HUES6 (cell line): ENCODE data around the gene SHKBP1.
"Not testable (repeated sequence)": the region's sequence is repeated elsewhere in the genome, so short reads cannot be mapped to it uniquely, and the experiment has no call there.

ENCODE experiments used
- H3K27ac ChIP-seq: 2 replicates; pipeline ENCODE4 v1.7.0; 2013; ENCODE audit warnings: low read depth, mild to moderate bottlenecking, low read length, inconsistent platforms
- H3K27me3 ChIP-seq: 2 replicates; pipeline ENCODE4 v1.6.1; 2013; ENCODE audit warnings: low read length; ENCODE audit not compliant: control insufficient read depth, insufficient read depth
- H3K36me3 ChIP-seq: 2 replicates; pipeline ENCODE4 v1.6.1; 2013; ENCODE audit warnings: low read length; ENCODE audit not compliant: control insufficient read depth, insufficient read depth
- H3K4me1 ChIP-seq: 2 replicates; pipeline ENCODE4 v1.6.1; 2013; ENCODE audit warnings: low read length; ENCODE audit not compliant: control insufficient read depth, insufficient read depth
- H3K4me3 ChIP-seq: 2 replicates; pipeline ENCODE4 v1.5.1; 2013; ENCODE audit warnings: low read depth, low read length
- H3K9ac ChIP-seq: one replicate; pipeline ENCODE4 v1.6.1; 2013; ENCODE audit warnings: mild to moderate bottlenecking, low read length
- H3K9me3 ChIP-seq: 2 replicates; pipeline ENCODE4 v1.6.1; 2013; ENCODE audit warnings: low read depth, low read length; ENCODE audit not compliant: control insufficient read depth, insufficient read depth

Gene SHKBP1

DNA sequence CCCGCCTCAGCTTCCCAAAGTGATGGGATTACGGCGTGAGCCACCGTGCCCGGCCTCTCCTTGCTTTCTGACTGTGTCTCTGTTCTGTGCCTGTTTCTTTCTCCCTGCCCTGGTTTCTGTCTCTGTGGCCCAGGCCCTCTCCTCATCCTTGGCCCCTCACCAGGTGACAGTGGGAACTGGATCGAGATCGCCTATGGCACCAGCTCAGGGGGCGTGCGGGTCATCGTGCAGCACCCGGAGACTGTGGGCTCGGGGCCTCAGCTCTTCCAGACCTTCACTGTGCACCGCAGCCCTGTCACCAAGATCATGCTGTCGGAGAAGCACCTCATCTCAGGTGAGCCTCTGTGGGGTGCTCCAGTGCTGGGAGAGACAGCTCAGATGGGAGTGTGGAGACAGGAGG, 9.9 kb downstream of the SHKBP1 start:
- Histone ChIP-seq H3K27me3 (no peaks in the 10 kb centered on the region), H3K9me3 (no peaks in the 10 kb centered on the region), H3K36me3 (peaks cover 64% of the 10 kb centered on the region), H3K4me1 (no peaks in the 10 kb centered on the region), H3K9ac (no peak overlapping the region), H3K27ac (no peak overlapping the region), H3K4me3 (no peak overlapping the region)

DNA sequence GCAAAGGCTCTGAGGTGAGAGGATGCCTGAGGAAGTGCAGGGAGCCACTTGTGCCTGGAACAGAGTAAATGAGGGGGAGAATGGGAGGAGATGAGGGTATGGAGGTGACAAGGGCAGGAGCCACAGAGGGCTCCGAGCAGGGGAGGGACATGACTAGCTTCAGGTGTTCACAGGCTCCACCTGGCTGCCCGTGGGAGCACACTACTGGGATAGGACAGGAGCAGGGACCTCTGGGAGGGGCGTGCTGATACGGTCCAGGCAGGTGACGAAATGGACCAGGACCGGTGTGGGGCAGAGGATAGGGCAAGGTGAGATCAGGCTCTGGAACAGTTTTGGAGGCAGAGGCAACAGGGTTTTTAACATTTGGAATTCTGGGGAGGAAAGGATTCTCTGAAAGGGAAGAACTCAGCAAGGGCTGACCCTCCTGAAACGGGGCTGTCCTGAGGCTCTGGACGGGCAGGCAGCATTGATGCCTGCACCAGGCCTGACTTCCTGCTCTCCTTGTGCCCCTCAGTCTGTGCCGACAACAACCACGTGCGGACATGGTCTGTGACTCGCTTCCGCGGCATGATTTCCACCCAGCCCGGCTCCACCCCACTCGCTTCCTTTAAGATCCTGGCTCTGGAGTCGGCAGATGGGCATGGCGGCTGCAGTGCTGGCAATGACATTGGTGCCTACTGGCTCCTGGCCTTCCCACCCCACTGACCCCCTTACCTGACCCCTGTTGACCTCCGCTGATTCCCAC, 11.6 kb downstream of the SHKBP1 start:
- peaks cover 50% of the 10 kb centered on the region for H3K36me3 ChIP-seq
- no peak overlapping the region for H3K4me3 ChIP-seq
- H3K4me1 ChIP-seq = peaks cover 3% of the 10 kb centered on the region; the same call in 1 of the 2 replicates
- no peaks in the 10 kb centered on the region for H3K27me3 ChIP-seq
- H3K9me3 ChIP-seq = no peaks in the 10 kb centered on the region
- H3K27ac ChIP-seq = no peak overlapping the region
- H3K9ac ChIP-seq = no peak overlapping the region

DNA sequence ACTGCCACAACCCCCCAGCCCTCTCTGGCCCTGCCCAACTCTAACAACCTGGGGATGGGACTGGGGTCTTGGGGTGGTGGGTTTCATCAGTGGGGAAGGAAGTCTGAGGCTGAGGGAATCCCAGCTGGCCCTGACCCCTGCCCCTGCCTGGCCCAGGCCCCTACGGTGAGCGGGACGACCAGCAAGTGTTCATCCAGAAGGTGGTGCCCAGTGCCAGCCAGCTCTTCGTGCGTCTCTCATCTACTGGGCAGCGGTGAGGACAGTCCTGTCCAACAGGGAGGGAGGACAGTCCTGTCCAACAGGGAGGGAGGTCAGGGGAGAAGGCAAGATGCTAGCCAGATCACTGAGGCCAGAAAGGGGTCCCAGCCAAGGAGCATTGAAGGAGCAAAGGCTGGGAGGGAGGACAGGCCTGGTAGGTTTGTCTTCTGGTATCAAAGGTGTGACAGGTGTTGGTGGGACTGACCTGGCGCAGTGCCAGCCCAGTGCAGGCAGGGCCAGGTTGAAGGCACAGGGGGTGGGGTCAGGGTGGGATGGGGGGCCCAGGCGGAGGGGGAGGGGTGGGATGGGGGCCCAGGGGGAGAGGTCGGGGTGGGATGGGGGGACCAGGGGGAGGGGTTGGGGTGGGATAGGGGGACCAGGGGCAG, 12.4 kb downstream of the SHKBP1 start:
- Histone ChIP-seq H3K9me3 (no peaks in the 10 kb centered on the region), H3K9ac (no peak overlapping the region), H3K4me1 (peaks cover 3% of the 10 kb centered on the region; the same call in 1 of the 2 replicates), H3K27me3 (no peaks in the 10 kb centered on the region), H3K27ac (no peak overlapping the region), H3K4me3 (no peak overlapping the region), H3K36me3 (peaks cover 45% of the 10 kb centered on the region)

DNA sequence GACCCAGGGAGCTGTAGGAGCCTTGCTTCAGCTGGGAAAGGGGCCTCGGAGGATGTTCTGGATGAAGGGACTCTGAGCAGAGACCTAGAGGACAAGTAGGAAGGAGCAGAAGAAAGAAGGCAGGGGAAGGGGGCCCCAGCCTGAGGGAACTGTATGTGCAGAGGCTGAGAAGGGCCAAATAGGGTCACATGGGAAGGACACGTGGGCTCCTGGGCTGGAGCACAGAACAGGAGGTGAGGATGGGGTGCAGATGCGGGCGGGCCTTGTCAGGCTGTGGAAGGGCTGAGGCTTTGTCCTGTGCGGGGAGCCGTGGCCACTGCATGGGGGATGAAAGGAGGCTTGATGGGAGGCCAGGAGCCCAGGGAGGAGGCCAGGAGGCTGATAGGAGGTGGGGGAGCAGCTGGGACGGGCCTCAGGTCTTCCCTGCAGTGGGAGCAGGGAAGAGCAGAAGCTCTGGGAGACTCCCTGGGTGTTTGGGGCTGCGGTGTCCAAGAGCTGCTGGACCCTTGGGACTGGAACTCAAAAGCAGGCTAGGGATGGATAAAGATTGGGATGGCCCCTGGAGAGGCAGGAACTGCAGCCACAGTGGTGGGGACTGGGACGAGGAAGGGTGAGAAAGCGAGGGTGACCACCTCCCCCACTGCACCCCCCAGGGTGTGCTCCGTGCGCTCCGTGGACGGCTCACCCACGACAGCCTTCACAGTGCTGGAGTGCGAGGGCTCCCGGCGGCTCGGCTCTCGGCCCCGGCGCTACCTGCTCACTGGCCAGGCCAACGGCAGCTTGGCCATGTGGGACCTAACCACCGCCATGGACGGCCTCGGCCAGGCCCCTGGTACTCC, 13.1 kb downstream of the SHKBP1 start:
- Histone ChIP-seq H3K4me1 (peaks cover 8% of the 10 kb centered on the region; the same call in 1 of the 2 replicates), H3K9ac (no peak overlapping the region), H3K9me3 (no peaks in the 10 kb centered on the region), H3K27ac (no peak overlapping the region), H3K36me3 (peaks cover 42% of the 10 kb centered on the region), H3K4me3 (no peak overlapping the region), H3K27me3 (no peaks in the 10 kb centered on the region)

- H3K36me3 ChIP-seq = peaks cover 38% of the 10 kb centered on the region
- 0 out of 2 replicates have a peak, but pooled peaks cover 4% of the 10 kb centered on the region for H3K27me3 ChIP-seq
- H3K9me3 ChIP-seq = no peaks in the 10 kb centered on the region
- H3K4me3 ChIP-seq = no peak overlapping the region
- H3K27ac ChIP-seq = no peak overlapping the region
- no peak overlapping the region for H3K9ac ChIP-seq
- peaks cover 11% of the 10 kb centered on the region; the same call in 1 of the 2 replicates for H3K4me1 ChIP-seq
Measured at GRCh38 chr19:40590464-40591265, 14.0 kb downstream of the SHKBP1 start.

DNA sequence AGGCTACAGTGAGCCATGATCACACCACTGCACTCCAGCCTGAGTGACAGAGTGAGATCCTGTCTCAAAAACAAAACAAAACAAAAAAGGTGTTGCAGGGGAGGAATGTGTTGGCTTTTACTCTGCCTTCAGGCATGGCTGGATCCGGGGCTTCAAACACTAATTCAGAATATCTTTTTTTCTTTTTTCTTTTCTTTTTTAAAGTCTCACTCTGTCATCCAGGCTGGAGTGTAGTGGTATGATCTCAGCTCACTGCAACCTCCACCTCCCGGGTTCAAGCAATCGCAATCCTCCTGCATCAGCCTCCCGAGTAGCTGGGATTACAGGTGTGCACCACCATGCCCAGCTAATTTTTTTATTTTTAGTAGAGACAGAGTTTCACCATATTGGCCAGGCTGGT, 15.1 kb downstream of the SHKBP1 start:
- not testable (repeated sequence) for H3K27ac ChIP-seq, H3K4me3 ChIP-seq, H3K9me3 ChIP-seq, H3K9ac ChIP-seq
- Histone ChIP-seq H3K4me1 (peaks cover 14% of the 10 kb centered on the region; the same call in 1 of the 2 replicates), H3K27me3 (peaks cover 12% of the 10 kb centered on the region), H3K36me3 (peaks cover 29% of the 10 kb centered on the region)

GRCh38 chr19:40592170-40592569, 15.5 kb downstream of the SHKBP1 start:
- Histone ChIP-seq H3K27me3 (peaks cover 15% of the 10 kb centered on the region), H3K4me1 (peaks cover 15% of the 10 kb centered on the region; the same call in 1 of the 2 replicates), H3K27ac (no peak overlapping the region), H3K4me3 (no peak overlapping the region), H3K9ac (no peak overlapping the region), H3K36me3 (peaks cover 25% of the 10 kb centered on the region), H3K9me3 (no peaks in the 10 kb centered on the region)

GRCh38 chr19:40594255-40594654, 17.6 kb downstream of the SHKBP1 start:
- H3K9ac ChIP-seq = no peak overlapping the region
- no peak overlapping the region for H3K27ac ChIP-seq
- H3K36me3 ChIP-seq = peaks cover 10% of the 10 kb centered on the region

DNA sequence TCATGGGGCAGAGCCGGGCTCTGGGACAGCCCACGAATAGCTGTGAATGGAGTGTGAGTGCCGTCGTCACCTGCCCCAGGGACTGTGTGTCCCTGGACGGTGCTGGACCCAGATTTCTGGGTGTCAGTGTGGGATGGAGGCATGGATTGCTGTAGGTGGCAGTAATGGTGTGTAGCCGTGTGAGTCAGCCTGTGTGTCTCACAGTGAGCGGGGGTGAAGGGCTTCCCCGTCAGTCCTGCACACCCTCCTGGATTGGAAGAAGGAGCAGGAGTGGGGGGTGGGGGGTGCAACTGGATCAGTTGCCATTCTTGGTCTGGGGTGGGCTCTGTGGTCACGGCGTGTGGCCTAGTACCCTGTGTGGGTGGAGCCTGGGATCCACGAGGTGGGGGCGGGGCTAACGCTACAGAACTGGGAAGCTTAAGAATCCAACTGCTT, 18.0 kb downstream of the SHKBP1 start:
- H3K4me1 ChIP-seq = peaks cover 27% of the 10 kb centered on the region
- no peak overlapping the region for H3K9ac ChIP-seq
- H3K36me3 ChIP-seq = peaks cover 10% of the 10 kb centered on the region
- H3K27me3 ChIP-seq = peaks cover 32% of the 10 kb centered on the region
- H3K27ac ChIP-seq = no peak overlapping the region
- H3K9me3 ChIP-seq = no peaks in the 10 kb centered on the region
- H3K4me3 ChIP-seq = 0 out of 2 replicates have a peak overlapping the region, but pooled peaks have one; percentile 14

More at GRCh38 chr19:40594255-40594654, 17.6 kb downstream of the SHKBP1 start:
- Histone ChIP-seq H3K27me3 (peaks cover 27% of the 10 kb centered on the region), H3K9me3 (no peaks in the 10 kb centered on the region), H3K4me1 (peaks cover 23% of the 10 kb centered on the region), H3K4me3 (no peak overlapping the region)

GRCh38 chr19:40596608-40597328, 20.1 kb downstream of the SHKBP1 start:
- H3K9me3 ChIP-seq = no peaks in the 10 kb centered on the region
- peak overlapping the region; percentile 58 for H3K4me3 ChIP-seq
- peaks cover 52% of the 10 kb centered on the region for H3K27me3 ChIP-seq
- no peak overlapping the region for H3K27ac ChIP-seq
- peaks cover 38% of the 10 kb centered on the region for H3K4me1 ChIP-seq
- H3K36me3 ChIP-seq = no peaks in the 10 kb centered on the region
- no peak overlapping the region for H3K9ac ChIP-seq
